ENCODE measurements around the gene NHLRC4.
"Not testable (repeated sequence)": the region's sequence is repeated elsewhere in the genome, so short reads cannot be mapped to it uniquely, and the experiment has no call there.

The NHLRC4 gene

GRCh38 chr16:583815-584591 lies 17.2 kb downstream of the NHLRC4 start:
- no peak for DNase-seq (ENCODE audit: low read depth)

DNA sequence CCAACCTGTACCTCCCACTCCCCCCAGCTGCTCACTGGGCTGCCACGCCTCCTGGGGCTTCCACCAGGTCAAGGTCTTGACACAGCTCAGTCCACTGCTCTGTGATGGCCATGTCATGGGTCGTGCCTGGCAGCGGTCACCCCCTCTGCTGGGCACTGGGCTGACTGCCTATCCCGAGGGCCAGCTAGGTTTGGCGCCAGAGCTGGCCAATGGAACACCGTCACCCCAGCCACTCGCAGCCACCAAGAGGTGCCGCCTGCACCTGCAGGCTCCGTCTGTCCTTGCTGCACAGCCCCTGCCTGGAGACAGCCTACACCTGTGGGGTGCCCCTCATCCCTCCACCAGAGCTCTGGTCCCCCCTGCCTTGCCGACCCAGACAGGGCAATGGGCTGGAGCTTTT lies 18.5 kb downstream of the NHLRC4 start:
- no peak for DNase-seq (ENCODE audit: low read depth)

DNA sequence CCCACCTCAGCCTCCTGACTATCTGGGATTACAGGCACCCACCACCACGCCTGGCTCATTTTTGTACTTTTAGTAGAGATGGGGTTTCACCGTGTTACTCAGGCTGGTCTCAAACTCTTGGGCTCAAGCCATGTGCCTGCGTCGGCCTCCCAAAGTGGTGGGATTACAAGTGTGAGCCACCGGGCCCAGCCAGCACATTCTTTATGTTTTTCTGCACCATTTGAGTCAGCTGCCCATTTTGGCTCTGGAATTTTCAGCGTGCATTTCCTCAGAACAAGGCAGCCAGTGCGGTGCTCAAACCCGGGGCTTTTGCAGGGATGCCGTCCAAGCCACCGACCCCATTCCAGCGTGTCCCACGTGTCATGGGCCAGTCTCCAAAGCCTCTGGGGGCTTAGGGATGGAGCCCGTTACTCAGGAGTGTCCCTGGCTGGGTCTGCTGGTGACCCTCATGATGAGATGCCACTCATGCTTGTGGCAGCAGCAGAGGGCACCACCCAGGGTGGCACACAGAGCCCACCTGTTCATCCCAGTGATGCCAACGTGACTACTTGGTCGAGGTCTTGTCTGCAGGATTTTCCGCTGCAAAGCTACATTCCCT lies 19.3 kb downstream of the NHLRC4 start:
- DNase-seq (ENCODE audit: low read depth), result no peak

GRCh38 chr16:586645-587590 lies 20.1 kb downstream of the NHLRC4 start:
- no peak for DNase-seq (ENCODE audit: low read depth)

DNA sequence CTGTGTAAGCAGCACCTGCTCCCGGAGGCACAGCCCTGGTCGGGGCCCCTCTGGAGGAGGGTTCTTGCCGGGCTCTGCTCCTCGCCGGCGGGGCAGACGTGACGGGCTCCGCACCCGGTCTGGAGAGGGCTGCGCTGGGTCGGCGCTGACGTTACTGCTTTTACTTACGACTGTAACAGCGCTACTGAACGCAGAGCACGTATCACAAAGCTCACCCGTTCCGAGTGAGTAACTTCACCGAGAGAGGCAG lies 21.8 kb downstream of the NHLRC4 start:
- DNase-seq (ENCODE audit: low read depth), result peak; percentile 41

- DNase-seq (ENCODE audit: low read depth), result peak; percentile 68
Observed at GRCh38 chr16:588889-589657, 22.3 kb downstream of the NHLRC4 start.

DNA sequence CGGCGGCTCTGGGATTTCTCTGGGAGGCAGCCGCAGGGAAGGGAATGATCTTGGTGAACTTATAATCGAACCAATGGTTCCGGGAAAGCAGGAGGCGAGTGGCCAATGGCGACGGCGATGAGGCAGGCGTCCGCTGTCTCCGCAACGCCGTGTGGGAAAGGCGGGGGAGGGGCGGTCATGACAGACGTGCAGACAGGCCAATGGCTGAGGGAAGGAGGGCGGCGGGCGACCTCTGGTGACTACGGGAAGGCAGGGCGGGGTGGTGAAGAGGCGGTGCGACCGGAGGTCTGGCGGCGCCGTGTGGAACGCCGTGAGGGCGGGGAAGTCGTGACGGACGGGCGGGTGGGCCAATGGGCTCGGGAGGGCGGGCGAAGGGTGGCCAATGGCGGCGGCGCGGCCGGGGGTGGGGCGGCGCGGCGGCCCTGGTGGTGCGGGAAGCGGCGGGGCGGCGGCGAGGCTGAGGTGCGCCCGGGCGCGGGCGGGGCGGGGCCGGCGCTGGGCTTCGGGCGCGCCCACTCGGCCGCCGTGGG lies 22.9 kb downstream of the NHLRC4 start, which contains the start of gene RAB40C:
RAB40C (plus strand) TSS at position 409 of the 530 bp plus-strand sequence. CDS start 226 bp downstream, outside the sequence.
- DNase-seq (ENCODE audit: low read depth), result peak; percentile 85

GRCh38 chr16:590188-590814 lies 23.5 kb downstream of the NHLRC4 start:
- no peak for DNase-seq (ENCODE audit: low read depth)

DNA sequence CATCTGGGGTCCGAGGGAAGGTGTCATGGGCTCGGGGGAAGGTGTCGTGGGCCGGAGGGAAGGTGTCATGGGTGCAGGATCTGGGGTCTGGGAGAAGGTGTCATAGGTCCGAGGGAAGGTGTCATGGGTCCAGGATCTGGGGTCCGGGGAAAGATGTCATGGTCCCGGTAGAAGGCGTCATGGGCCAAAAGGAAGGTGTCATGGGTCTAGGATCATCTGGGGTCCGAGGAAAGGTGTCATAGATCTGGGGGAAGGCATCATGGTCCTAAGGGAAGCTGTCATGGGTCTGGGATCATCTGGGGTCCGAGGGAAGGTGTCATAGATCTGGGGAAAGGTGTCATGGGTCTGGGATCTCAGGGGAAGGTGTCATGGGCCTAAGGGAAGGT lies 24.0 kb downstream of the NHLRC4 start:
- DNase-seq (ENCODE audit: low read depth), result no peak

- DNase-seq (ENCODE audit: low read depth), result no peak
Observed at GRCh38 chr16:591231-591630, 24.4 kb downstream of the NHLRC4 start.

DNA sequence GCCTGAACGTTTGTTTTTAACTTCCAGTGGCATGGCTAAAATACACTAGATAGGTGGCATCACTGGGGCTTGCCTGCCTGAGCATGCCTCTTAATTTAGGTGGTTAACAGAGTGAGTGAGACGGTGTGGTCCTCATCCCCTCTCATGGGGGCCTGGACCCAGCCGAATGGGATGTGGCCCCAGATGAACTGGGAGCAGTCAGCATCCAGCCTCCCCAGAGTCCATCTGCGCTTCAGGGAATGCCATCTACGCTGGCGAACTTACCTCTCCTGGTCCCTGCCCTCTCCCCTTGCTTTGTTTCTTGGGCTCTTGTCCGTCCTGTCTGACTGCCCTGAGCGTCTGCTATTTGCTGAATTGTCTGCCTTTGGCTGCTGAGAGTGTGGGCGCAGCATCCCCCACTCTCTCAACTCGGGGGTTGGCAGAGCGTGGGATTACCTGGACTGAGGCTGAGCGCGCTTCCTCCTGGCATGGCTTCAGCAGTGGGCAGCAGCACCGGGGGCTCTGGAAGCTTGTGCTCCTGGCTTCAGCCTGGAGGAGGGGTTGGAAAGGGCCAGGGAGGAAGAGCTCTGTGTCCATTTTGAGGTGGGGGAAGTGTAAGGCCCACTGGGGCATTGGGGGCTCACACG lies 25.2 kb downstream of the NHLRC4 start:
- no peak for DNase-seq (ENCODE audit: low read depth)

- no peak for DNase-seq (ENCODE audit: low read depth)
Observed at GRCh38 chr16:592518-593306, 25.9 kb downstream of the NHLRC4 start.

GRCh38 chr16:593406-593805 lies 26.6 kb downstream of the NHLRC4 start:
- no peak for DNase-seq (ENCODE audit: low read depth)

DNA sequence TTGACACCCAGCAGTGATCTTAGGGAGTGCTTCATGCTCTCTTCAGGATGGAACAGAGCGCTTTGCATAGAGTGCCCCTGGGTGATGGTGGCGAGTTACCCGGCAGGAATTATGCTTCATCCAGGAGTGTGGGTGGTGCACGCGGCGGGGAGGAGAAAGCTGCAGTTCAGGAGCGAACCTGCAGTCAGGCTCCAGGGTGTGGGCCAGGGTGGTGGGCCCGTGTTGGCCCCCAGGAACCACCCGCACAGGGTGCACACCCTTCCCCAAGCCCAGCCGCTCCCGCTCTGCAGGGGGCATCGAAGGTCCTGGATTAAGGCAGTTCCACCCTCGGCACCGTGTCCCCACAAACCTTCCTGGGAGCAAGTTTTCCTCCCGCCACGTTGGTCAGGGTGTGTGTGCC lies 27.0 kb downstream of the NHLRC4 start:
- no peak for DNase-seq (ENCODE audit: low read depth)

DNA sequence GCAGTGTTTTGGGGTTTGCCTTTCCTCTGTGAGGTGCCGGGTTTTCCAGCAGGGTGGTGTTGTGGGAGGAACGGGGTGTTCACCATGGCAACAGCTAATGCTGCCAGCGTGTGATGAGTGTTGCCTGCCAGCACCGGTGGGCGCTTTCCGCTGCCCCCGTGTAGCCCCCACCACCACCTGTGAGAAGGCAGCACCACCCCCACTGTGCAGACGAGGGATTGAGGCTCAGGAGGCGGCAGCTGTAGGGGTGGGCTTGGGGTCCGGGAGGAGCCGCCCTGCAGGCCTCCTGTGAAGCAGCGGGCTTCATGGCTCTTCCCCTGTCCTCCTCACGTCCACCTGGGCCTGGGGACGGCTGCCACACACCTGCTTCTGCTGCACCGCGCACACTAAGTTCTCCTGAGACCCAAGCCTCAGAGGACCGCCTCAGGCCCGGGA lies 28.3 kb downstream of the NHLRC4 start:
- DNase-seq (ENCODE audit: low read depth), result no peak

GRCh38 chr16:595942-596735 lies 29.3 kb downstream of the NHLRC4 start:
- no peak for DNase-seq (ENCODE audit: low read depth)

GRCh38 chr16:596736-597060 lies 29.9 kb downstream of the NHLRC4 start:
- no peak for DNase-seq (ENCODE audit: low read depth)

DNA sequence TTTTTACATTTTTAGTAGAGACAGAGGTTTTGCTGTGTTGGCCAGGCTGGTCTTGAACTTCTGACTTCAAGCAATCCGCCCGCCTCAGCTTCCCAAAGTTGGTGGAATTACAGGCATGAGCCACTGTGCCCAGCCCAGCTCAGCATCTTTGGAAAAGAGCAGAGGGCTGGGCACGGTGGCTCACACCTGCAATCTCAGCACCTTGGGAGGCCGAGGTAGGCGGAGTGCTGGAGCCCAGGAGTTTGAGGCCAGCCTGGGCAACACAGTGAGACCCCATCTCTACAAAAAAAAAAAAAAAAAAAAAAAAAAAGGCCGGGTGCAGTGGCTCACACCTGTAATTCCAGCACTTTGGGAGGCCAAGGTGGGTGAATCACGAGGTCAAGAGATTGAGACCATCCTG lies 30.9 kb downstream of the NHLRC4 start:
- not testable (repeated sequence) for DNase-seq (ENCODE audit: low read depth)

All from non-pigmented ciliary epithelial cell (primary cell).